HG02970 (cell line): ENCODE measurements around the gene SEC23A.

Experiments
- ATAC-seq: cut with Tn5 transposase; IDR thresholded peaks from one replicate; pipeline ENCODE4 v1.9.1; 2021; ENCODE audit warnings: mild to moderate bottlenecking, moderate library complexity, moderate number of reproducible peaks; ENCODE audit not compliant: unreplicated experiment, low FRiP score

The SEC23A gene

DNA sequence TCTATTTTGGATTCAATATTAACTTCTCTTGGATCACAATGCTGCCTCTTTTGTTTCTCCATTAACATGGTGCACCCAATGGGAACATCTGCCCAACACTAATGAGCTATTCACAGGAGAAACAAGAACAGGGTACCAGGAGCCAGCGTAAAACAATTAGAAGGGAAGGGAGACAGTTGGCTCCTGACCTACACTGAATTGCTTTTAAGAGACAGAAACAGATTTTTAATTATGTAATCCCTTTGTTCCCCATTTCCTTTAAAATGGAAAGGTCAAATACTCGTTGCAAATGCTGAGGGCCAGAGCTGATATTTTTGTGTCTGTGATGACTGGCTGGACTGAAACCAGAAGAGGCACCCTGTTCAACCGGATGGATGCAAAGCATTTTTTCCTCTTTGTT lies 108.3 kb downstream of the SEC23A start:
- ATAC-seq, result no peak

DNA sequence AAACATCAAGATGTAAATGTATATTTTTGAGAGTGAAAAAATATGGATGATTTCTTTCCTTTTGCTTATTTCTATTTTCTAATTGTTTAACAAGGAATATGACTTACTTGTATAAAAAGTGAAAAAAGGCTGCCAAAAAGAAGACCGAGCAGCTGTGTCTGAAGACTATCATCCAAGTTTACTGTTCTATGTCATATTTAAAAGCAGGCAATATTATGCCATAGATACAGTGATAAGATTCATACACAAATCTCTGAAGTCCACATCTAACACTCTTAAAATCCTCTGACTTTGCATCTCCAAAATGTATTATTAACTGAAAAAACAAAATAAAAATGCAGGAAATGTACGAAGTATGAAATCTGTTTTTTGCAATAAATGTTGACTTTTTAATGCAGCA lies 109.1 kb downstream of the SEC23A start:
- no peak for ATAC-seq

DNA sequence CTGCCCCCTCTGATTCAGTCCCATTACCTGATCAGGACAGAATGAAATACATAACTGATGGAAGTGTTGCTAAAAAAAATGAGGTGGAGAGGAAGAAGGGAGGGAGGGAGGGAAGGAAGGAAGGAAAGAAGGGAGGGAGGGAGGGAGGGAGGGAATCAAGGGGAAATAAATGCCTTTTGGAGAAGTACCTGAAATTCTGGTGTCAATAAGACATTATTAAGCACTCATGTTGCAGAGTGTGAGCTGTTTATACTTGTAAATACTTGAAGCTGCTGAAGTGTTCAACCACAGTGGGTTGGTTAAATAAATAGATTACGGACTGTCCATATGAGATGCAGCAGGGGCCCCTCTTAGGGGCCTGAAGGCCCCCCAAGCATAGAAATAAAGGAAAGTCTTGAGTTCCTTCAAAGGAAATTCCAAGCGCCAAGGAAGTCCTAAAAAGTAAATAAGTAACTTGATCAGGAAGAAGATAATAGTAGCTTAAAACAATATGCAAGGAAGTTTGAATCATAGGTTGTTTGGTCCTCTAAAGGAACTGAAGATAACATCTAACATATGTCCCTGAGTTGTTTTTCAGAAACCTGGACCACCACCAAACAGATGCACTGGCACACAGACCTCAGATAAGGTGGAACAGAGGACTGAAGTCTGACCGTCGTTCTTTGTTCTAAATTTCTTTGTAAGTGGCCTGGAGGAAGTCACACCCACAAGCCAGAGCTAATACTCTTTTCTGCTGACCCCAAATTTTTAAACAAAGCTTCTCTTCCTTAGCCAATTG lies 110.8 kb downstream of the SEC23A start:
- no peak for ATAC-seq

DNA sequence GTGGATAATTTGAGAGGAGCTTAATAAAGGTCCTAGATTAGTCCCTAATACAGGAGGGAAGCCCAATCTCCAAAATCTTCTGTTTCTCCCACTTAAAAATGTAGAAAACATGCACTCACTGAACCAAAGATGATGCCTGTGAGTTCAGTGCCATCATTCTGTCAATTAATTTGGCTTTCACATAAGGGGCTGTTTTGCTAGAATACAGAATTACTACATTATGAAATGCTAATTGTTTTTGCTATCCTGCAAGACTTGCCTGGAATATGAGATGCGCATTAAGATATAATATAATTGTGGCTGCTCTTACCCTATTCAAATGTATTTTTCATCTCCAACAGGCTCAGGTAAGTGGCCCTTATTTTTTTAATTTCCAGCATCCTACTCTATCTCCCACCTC lies 111.7 kb downstream of the SEC23A start:
- no peak for ATAC-seq

DNA sequence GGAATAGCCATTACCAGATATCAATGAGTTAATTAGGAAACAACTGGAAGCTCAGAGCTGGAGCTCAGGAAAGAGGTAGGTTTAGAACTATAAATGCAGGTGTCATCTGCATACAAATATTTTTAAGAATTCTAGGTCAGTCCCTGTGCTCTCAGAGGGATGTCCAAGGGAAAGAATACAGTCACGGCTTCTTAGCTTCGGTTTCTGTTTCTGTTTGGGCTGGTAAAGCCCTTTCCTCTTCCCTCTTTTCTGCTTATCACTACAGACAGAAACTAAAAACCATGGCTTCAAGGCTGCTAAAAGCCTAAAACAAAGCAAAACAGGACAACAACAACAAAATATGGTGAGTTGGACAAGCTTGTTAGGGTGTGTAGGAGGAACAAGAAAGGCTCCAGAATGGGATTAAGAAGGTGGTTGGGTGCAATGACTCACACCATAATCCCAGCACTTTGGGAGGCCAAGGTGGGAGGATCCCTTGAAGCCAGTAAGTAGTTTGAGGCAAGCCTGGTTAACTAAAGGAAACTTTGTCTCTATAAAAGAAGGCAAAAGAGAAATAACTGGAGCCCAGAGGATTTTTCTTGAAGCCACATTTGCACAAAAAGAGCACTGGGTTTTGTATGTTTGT lies 113.0 kb downstream of the SEC23A start:
- ATAC-seq, result peak; percentile 79

DNA sequence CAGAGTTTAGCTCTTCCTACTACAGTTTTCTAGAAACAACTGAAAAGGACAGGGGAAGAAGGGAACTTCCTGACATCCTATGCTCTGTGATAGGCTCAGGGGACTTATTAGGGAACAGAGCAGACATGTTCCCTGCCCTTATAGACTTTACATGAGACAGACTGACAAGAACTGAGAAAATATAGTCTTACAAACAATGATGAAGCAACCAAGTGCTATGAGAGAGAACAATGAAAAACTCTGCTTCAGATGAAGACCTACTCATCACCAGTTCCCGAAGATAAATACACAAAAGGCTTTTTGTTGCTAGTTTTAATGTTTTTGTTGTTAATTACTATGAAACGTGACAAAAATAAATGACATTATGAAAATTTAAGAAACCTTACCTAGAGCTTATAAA lies 115.3 kb downstream of the SEC23A start:
- ATAC-seq, result no peak

DNA sequence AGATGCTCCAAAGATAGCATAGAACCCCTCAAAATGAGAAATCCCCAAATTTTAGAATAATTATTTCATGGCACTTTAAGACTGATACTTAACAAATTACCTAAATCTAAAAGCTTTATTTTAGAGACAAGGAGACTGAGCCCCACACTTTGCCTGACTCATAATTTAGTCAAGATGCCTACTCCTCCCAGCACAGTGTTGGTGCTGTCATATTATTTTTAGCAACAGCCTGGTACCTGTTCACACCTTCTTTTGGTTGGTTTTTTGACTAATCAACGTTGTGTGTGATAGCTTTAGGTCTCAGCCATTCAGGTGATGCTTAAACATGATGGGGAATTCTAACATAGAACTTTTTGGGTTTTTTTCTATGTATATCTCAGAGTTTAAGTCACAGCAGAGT lies 120.2 kb downstream of the SEC23A start:
- ATAC-seq, result no peak

DNA sequence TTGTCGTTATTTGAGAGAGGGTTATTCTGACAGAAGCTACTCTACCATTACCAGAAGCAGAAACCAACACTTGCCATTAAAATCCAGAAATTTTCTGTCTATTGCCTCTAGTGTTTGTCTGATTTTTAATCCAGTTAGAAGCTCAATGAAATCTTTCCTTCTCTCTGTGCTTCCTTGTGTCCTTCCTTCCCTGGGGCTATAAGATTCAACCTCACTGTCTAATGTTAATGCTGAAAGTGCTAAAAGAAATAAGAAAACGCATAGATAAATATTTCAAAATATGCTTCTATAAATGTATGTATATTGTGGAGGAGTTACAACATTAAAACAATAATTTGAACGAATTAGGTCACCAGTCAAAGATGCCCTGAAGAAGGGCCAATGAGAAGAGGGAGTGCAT lies 120.8 kb downstream of the SEC23A start:
- ATAC-seq, result no peak
